GM18858 (cell line): ENCODE results near the gene POLR3G.

Source experiments
- ATAC-seq: cut with Tn5 transposase; IDR thresholded peaks from one replicate; pipeline ENCODE4 v1.9.1; 2021; ENCODE audit not compliant: unreplicated experiment

POLR3G gene

DNA sequence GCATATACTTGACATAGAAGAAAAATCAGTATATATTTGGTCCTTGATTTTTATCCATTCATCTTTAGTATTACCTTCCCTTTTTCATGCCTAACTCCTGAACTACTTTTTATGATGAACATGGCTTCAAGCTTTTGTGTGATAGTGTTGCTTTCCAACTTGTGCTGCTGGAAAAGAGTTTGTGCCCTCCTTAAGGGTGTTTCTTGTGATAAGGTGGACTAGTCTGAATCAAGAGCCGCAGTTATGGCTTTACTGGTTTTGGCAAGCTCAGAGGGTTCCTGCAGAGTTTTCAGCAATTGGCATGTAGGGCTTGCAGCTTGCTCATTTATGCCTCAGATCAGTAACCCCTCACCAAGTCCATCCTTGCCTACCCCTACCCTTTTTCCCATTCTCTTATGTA is 20.5 kb downstream of the POLR3G start:
- no peak for ATAC-seq

DNA sequence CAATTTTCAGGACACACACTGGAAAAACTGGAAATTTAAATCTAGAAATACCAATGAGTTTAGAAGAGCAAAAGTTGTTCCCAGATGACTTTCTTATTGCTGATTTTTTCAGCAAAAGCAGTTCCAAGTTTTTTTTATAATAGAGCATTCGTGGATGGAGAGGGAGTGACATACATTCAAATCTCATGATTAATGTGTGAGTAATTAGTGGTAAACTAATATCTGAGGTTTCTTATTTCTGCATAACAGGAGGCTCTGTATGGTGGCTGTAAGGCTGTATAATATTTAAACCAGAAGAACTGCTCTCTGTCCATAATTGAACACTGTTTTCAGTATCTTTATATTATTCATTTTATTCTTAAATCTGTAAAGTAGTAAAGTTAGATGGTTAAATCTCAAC is 28.9 kb downstream of the POLR3G start:
- ATAC-seq = no peak

DNA sequence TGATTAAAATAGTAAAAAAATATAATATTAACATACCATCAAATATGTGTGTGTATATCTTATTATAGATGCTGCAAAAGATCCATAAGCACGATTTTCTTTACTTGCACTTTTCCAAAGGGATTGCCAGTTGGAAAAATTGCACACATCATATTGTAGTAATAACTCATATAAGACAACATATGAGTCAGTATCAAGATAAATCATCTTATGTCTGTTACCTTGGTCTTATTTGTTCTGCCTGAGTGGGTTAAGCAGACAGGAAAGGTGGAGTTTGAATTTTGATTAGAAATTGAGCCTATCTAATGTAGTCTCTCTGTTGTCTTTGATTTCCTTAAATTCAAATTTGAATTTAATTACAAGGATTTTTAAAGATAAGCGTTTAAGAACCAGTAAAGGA is 30.1 kb downstream of the POLR3G start:
- no peak for ATAC-seq

GRCh38 chr5:90506221-90506620 is 31.6 kb downstream of the POLR3G start:
- no peak for ATAC-seq

GRCh38 chr5:90510438-90510837 is 35.8 kb downstream of the POLR3G start:
- no peak for ATAC-seq

- ATAC-seq = no peak
Measured at GRCh38 chr5:90514520-90514919, 39.9 kb downstream of the POLR3G start.

DNA sequence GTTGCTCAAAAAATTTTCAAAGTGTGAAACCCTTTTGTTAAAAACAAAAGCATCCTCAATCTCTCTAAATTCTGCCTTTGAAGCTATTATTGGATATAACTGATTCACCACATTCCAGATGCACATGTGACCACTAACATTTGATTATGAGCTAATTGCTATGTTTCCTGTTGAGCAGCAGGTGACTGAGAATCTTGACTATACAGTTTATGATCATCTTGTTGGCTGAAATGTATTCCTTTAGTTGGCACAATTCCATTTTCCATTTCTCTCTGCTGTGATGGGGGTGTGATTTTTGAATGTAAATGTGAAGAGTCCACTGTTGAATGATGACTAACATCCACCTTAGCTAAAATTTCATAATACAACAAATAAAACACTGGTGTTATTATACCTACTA is 44.0 kb downstream of the POLR3G start:
- no peak for ATAC-seq

DNA sequence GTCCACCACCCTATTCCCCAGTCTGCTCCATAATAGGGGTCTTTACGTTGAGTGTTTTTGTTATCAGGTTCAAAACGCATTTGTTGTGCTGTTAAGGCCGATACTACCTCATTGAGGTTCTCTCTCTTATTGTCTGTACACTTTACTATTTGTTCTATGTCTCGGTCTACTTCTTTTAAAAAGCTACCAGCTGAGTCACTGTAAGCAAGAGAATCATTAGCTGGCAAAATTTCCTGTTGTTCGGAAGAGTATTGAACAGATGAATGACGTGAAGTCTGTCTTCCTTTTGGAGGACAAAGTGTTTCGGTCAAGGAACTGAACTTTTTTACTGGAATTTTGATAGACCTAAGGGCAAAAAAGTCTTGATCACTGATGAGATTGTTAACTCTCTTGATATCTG is 44.4 kb downstream of the POLR3G start:
- no peak for ATAC-seq

DNA sequence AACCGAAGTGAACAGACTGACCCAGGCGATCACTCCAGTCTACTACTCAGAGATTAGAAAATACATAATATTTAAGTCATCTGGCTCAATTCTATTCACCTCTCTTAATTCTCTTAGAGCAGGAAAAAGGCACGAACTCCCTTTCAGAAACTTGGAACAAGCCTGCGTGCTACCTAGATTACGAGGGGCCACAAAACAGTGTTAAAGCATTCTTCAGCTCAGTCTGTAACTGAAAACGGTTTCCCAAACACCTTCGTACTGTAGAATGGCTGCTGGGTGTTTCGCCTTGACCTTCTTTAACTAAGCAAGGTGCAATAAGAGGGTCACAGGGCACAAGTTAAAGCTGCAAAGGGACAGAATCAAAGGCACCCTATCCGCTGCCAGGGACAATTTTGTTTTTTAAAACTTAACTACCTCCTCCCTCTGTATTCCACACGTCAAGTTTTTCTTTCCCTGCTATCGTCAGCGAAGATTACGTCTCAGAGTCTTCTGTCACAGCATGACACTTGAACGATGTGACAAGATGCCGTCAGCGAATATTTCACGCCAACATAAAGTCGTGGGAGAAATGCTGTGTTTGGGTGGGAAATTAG is 54.0 kb downstream of the POLR3G start:
- no peak for ATAC-seq

- ATAC-seq = peak; percentile 75
Measured at GRCh38 chr5:90529194-90529938, 54.7 kb downstream of the POLR3G start, which contains the start of gene LYSMD3. Gene LYSMD3 (minus strand): TSS chr5:90529584. CDS start chr5:90525289, 4,295 bp downstream.

- ATAC-seq = peak; percentile 37
Measured at GRCh38 chr5:90529939-90530677, 55.4 kb downstream of the POLR3G start.

- no peak for ATAC-seq
Measured at GRCh38 chr5:90530736-90531487, 56.2 kb downstream of the POLR3G start.

DNA sequence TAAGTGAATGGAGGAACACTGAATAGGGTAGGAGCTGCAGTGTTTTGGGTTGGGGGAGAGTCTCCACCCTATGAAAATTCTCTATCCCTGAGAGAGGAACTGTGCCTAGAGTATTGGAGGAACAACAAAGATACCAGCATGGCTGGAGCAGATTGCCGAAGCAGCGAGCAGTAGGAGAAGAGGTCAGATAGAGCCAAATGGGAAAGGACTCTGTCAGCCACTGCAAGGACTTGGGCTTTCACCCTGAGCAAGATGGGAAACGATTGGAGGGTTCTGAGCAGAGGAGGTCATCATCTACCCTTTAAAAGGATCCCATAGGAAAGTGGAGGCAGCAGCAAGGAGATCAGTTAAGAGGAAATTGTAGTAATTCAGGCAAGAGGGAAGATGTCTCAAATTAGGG is 59.1 kb downstream of the POLR3G start:
- ATAC-seq = no peak

DNA sequence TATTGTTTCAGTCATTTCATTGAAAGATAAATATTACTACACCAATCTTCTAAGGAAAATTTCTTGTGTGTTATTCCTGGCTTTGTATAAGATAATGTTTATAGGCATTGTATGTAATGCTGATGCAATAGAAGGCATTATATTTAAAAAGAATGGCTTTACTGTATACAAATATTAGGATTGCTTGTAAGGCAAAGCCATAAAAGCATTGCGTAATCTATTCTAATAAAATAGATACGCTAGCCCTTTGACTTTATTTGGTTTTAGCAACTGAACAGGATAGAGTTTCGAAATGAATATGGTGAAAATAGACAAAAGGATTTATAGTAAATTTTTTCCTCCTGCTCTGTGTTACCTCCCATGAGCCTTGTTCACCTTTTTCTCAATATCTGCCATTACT is 60.3 kb downstream of the POLR3G start:
- ATAC-seq = no peak

DNA sequence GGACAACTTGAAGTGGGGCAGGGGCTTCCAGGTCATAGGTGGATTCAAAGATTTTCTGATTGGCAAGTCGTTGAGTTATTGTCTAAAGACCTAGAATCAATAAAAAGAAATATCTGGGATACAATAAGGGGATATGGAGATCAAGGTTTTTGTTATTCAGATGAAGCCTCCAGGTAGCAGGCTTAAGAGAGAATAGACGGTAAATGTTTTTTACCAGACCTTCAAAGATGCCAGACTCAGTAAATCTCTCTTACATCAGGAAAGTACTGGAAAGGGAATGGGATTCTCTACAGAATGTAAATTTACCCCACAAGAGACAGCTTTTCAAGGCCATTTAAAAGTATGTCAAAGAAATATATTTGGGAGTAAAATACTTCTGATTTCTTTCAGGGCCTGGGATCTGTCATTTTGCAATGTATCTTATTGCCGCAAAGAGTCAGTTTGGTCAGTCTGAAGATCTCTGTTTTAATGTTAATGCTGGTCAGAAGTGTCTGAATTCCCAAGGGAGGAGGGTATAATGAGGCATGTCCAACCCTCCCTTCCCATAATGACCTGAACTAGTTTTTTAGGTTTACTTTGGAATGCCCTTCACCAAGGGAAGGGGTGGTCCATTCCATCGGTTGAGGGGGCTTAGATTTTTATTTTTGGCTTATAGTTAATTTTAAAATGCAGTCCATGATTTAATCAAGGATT is 68.3 kb downstream of the POLR3G start:
- ATAC-seq = no peak

- ATAC-seq = no peak
Measured at GRCh38 chr5:90545511-90545910, 70.8 kb downstream of the POLR3G start.

GRCh38 chr5:90546216-90546837 is 71.7 kb downstream of the POLR3G start:
- no peak for ATAC-seq

DNA sequence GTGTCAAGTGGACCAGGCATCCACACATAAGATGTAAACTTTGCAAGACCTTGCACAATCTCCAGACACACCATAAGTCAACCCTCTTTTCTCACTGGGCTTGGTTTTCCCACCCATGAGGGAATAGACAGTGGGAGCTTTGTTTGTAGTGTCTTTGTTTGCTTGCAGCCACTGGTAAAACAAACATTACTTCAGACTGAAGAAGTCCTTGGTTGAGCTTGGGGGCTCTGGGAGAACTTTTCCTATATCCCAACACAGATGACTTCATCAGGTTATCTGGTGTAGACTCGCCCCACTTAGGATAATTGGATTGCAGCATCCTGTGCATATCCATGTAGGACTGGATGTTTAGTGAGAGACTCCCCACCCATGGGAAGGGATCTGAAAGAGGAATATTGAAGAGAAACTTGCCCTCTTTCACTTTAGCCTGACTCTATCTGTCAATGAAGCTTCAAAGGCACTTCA is 72.4 kb downstream of the POLR3G start:
- no peak for ATAC-seq

- ATAC-seq = no peak
Measured at GRCh38 chr5:90548069-90548593, 73.5 kb downstream of the POLR3G start.

DNA sequence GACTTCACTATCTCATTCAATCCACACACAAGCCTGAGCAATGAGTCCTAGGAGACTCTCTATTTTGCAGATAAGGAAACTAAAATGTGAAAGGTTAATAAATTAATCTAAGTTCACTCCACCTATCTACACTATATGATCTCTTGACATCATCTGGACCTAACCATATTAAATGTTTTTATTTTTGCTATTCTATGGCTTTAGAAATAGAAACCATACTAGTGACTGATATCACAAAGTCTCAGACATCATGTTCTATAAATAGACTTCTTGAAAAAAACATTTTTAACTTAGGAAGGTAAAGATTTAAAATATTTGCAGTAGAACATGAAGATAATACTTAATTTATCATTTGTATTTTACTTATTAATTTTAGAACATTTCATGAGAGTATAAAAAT is 74.6 kb downstream of the POLR3G start:
- no peak for ATAC-seq
